ENCODE results near the gene ANKMY2. TPM values are rescaled to one million over a fixed set of nuclear protein-coding genes. Genes with fewer than 3 reads are reported as not detected.

The ANKMY2 gene
- total RNA-seq, 2 donors from 2014 or later, result 10.0 to 10.2 TPM

DNA sequence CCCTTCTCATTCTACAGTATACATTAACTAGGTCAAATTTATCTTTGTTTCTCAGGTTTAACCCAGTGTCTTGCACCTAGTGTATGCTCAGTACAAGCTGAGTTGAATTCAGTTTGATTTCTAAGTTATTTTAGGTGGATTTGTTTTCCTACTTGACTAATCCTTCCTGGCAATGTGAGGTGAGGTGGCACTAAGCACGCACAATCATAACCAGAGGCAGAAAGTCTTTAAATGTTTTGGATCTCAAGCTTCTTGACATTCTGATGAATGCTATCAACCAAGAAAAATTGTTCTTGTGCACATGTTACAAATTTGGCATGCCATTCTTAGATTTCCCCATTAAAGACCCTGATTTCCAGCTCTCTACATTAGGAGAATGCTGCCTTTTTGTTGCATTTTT, 3.6 kb upstream of the ANKMY2 start:
- Mint-ChIP-seq H3K36me3 (ENCODE audit: low read depth) (peaks cover 54% of the 10 kb centered on the region), H3K27me3 (no peaks in the 10 kb centered on the region), H3K4me3 (peak overlapping the region; percentile 85), H3K4me1 (peaks cover 39% of the 10 kb centered on the region), H3K9me3 (no peaks in the 10 kb centered on the region), H3K27ac (no peak overlapping the region)
- ATAC-seq (replicated peaks), result no peak

DNA sequence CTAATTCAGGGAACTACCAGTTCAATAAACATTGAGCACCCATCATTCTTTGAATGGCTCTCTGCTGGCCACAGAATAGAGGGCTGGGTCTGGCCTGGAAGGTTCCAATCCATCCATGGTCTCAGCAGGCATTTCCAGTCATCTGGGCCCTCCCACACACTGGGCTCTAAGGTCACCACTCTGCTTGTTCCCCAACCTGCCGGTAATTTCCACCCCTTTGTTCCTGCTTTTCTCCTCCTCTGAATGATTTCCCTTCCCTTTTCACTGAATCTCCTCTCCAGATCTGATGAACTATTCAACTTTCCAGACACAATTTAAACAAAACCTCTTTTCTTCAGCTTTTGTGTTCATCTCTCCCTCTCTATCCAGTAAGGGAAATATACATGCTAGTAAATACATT, 3.0 kb upstream of the ANKMY2 start:
- ATAC-seq (replicated peaks), result no peak
- H3K4me3 Mint-ChIP-seq, result peak overlapping the region; percentile 85
- H3K27ac Mint-ChIP-seq, result peak overlapping the region; percentile 84
- H3K4me1 Mint-ChIP-seq, result peaks cover 43% of the 10 kb centered on the region
- no peaks in the 10 kb centered on the region for H3K9me3 Mint-ChIP-seq
- peaks cover 59% of the 10 kb centered on the region for H3K36me3 Mint-ChIP-seq (ENCODE audit: low read depth)
- H3K27me3 Mint-ChIP-seq, result no peaks in the 10 kb centered on the region

GRCh38 chr7:16647435-16647960, 1.9 kb upstream of the ANKMY2 start:
- peaks cover 33% of the 10 kb centered on the region for H3K4me1 Mint-ChIP-seq
- peak overlapping the region; percentile 85 for H3K4me3 Mint-ChIP-seq
- H3K27ac Mint-ChIP-seq, result peak overlapping the region; percentile 93
- no peaks in the 10 kb centered on the region for H3K27me3 Mint-ChIP-seq
- ATAC-seq (replicated peaks), result no peak
- H3K36me3 Mint-ChIP-seq (ENCODE audit: low read depth), result peaks cover 59% of the 10 kb centered on the region
- H3K9me3 Mint-ChIP-seq, result no peaks in the 10 kb centered on the region

DNA sequence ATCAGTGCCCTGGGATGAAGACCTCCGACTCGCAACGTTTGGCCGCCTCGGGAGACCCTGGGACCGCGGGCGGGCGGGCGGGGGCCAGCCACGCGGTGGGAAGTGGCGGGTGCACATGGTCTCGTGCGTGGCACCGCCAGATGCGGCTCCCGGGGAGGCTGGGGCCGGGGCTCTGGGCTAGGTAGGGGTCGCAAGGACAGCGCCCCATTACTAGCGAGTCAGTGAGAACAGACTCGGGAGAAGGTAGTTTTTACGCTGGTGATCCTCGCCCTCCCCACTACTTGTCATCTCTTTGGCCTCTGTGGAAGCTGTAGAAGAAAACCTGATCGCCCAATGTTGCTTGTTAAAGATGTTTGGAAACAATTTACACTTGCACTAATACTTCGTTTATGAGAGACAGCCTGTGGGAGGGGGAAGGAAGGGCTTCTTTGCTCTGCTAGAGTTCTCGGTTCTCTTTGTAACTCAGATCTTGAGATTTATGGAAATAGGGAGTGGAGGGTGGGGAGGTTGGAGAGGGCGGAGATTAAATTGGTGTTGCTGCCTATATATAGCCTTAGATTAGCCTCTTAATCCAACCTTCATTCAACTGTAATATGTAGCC, 1.0 kb upstream of the ANKMY2 start:
- no peaks in the 10 kb centered on the region for H3K27me3 Mint-ChIP-seq
- H3K4me1 Mint-ChIP-seq, result peaks cover 33% of the 10 kb centered on the region
- ATAC-seq (replicated peaks), result peak; percentile 1
- peak overlapping the region; percentile 93 for H3K27ac Mint-ChIP-seq
- no peaks in the 10 kb centered on the region for H3K9me3 Mint-ChIP-seq
- peak overlapping the region; percentile 85 for H3K4me3 Mint-ChIP-seq
- peaks cover 59% of the 10 kb centered on the region for H3K36me3 Mint-ChIP-seq (ENCODE audit: low read depth)

DNA sequence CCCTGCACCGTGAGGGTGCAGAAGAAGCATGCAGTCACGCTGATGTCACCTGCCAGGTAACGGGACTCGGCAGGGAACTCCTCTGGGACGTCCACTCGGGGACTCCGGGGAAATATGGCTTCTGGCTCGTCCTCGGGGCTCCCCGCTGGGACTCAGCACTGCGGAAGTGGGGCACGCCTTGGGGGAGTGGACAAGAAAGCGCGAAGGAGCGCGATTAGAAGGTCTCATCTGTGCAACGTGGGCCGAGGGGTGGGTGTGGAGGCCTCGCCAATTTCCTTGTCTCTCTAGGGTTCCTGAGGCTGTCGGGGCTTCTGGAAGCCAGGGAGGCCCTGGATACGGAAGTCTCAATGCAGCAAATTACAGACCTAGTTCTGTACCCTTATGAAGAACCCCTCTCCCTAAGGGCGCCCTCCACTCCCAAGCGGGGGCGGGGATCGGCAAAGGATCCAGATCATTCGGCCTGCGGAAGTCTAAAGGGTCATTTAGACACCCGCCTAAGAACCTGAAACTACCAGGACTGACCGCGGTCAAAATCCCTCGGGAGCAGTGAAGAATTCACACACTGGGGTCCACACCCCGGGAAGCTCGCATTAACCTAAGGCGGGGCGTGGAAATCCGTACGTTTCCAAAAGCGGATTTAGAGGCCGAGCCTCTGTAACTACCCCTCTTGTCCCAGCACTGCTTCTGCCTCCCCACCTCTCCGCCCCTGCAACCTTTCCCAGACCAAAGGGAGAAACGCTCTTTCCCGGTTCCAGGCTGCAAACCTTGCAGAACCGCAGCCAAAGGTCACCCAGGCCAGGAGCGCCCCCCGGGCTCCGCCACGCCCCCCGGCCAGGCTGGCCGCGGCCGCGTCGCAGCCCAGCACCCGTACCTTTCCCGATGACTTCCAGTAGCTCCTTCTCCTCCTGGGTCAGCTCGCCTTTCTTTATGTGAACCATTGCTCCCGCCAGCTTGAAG, 640 bp downstream of the ANKMY2 start:
- Mint-ChIP-seq H3K27me3 (no peaks in the 10 kb centered on the region), H3K36me3 (ENCODE audit: low read depth) (peaks cover 49% of the 10 kb centered on the region), H3K9me3 (no peaks in the 10 kb centered on the region), H3K27ac (peak overlapping the region; percentile 93), H3K4me1 (peaks cover 33% of the 10 kb centered on the region), H3K4me3 (peak overlapping the region; percentile 85)
- peak; percentile 11 for ATAC-seq (replicated peaks)

GRCh38 chr7:16644157-16644556, 1.4 kb downstream of the ANKMY2 start:
- Mint-ChIP-seq H3K9me3 (no peaks in the 10 kb centered on the region), H3K4me3 (peak overlapping the region; percentile 85), H3K36me3 (ENCODE audit: low read depth) (peaks cover 43% of the 10 kb centered on the region), H3K27me3 (no peaks in the 10 kb centered on the region), H3K27ac (peak overlapping the region; percentile 93), H3K4me1 (peaks cover 31% of the 10 kb centered on the region)
- no peak for ATAC-seq (replicated peaks)

DNA sequence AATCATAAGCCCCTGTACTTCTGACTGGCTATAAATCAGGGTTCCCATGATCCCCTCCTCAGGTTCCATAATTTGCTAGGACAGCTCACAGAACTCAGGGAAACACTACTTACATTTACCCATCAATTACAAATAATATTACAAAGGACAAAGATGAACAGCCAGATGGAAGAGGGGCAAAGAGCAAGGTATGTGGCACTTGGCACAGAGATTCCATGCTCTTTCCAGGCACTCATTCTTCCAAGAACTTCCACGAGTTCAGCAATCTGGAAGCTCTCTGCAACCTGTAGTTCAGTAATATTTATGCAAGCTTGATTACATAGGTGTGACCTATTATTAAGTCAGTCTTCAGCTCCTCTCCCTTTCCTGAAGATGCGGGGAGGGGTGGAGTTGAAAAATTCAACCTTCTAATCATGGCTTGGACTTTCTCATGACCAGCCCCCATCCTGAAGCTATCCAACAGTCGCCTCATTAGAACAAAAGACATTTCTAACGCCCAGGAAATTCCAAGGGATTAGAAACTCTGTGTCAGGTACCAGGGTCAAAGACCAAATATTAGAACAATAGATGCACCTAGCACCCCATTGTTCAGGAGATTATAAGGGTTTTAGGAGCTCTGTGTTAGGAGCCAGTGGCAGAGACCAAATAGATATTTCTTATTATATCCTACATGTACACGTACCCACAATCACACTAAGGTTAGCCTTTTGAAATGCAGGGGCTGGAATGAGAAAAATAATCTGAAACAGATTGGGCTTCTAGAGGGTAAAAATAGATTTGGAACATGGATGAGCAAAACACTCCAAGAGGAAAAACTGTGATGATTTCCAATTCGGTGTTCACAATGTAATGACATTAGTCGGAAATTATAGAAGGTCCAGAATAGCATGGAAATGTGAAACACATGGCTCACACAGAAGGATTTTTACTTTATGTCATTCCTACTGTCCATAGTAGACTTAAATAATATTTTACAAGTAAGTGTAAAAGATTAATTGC, 7.0 kb downstream of the ANKMY2 start:
- H3K9me3 Mint-ChIP-seq, result no peaks in the 10 kb centered on the region
- H3K27ac Mint-ChIP-seq, result no peak overlapping the region
- H3K36me3 Mint-ChIP-seq (ENCODE audit: low read depth), result peaks cover 24% of the 10 kb centered on the region
- H3K4me1 Mint-ChIP-seq, result peaks cover 5% of the 10 kb centered on the region
- H3K4me3 Mint-ChIP-seq, result no peak overlapping the region
- H3K27me3 Mint-ChIP-seq, result no peaks in the 10 kb centered on the region
- ATAC-seq (replicated peaks), result no peak

DNA sequence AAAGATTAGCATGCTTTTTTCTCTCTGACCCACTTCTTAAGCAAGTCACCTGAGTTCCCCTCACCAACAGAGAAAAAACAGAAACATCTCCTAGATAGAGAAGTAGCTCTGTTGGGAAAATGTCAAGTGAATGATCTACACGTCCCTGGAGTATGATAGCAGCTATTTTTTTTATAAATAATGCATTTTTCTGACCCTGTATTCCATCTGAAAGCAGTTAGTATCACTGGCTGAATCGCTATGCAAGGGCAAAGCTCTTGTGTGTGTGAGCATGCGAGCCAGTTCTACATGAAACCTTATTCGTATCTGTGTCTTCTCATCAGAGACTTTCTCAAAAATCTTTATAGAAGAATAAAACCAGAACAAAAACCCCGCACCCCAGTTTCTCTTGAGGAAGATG, 8.2 kb downstream of the ANKMY2 start:
- H3K4me3 Mint-ChIP-seq, result no peak overlapping the region
- ATAC-seq (replicated peaks), result no peak
- peaks cover 26% of the 10 kb centered on the region for H3K36me3 Mint-ChIP-seq (ENCODE audit: low read depth)
- H3K9me3 Mint-ChIP-seq, result no peaks in the 10 kb centered on the region
- H3K4me1 Mint-ChIP-seq, result peaks cover 5% of the 10 kb centered on the region
- no peak overlapping the region for H3K27ac Mint-ChIP-seq
- no peaks in the 10 kb centered on the region for H3K27me3 Mint-ChIP-seq

DNA sequence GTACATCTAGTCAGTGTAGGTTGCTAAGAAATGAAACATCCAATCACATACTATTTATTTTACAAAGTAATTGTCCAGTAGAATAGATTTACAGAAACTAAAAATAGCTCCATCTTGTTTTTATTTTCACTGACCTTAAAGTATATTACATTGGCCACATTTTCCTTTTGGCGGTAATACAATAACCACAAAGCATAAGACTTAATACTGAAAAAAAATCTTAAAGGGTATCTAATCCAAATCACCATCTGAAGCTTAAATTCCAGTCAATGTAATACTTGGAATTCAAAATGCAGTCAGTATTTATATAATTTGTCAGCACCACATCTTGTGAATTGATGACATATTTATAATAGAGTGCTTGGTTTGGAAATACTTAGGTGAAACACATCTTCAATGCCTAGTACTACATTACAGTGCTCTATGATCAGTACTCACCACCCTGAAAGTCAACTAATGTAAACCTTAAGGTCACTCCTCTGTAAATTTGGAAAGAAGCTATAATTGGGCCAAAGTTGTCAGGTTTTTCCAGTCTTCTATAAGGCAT, 8.9 kb downstream of the ANKMY2 start:
- Mint-ChIP-seq H3K27me3 (no peaks in the 10 kb centered on the region), H3K9me3 (no peaks in the 10 kb centered on the region), H3K4me3 (no peak overlapping the region), H3K4me1 (peaks cover 5% of the 10 kb centered on the region), H3K36me3 (ENCODE audit: low read depth) (peaks cover 33% of the 10 kb centered on the region), H3K27ac (no peak overlapping the region)
- no peak for ATAC-seq (replicated peaks)

DNA sequence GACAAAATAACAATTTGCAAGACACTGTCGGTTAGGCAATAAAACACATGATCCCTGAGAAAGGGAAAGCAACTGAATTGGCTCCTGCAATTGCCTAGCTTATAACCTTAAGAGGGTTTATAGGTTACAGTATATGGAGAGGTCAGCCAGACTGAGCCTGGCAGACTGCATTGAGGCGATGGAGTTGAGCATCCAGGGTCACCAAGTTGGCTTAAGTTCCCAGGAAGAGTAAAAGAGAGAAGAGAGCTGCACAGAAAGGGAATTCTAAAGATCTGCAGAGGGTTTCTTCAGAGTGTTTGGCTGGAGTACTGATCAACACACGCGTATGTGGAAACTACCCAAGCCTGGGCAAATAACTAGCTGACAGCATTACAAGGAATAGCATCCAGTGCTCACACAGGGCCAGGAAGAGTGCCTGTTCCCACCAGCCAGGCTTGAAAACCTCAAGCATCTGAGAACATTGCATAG, 11.2 kb downstream of the ANKMY2 start:
- ATAC-seq (replicated peaks), result no peak
- H3K27me3 Mint-ChIP-seq, result no peaks in the 10 kb centered on the region
- peaks cover 5% of the 10 kb centered on the region for H3K4me1 Mint-ChIP-seq
- no peak overlapping the region for H3K27ac Mint-ChIP-seq
- no peaks in the 10 kb centered on the region for H3K9me3 Mint-ChIP-seq
- H3K4me3 Mint-ChIP-seq, result no peak overlapping the region
- peaks cover 33% of the 10 kb centered on the region for H3K36me3 Mint-ChIP-seq (ENCODE audit: low read depth)

DNA sequence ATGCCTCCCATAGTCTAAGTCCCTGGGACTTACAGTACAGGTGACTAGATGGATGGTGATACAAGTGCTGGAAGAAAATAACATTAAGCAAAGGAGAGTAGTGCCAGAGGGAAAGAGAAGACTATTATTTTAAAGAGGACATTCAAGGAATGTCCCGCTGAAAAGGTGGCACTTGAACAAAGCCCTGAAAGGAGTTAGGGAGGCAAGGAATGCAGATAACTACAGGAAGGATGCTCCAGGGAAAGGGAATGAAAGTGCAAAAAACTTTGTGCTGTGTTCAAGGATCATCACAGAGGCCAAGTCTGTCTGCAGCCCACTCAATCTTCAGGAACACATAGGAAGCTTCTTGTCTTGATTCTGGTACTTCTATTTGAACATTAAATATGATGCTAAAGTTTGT, 14.9 kb downstream of the ANKMY2 start:
- Mint-ChIP-seq H3K36me3 (ENCODE audit: low read depth) (peaks cover 23% of the 10 kb centered on the region), H3K4me3 (no peak overlapping the region), H3K4me1 (peaks cover 5% of the 10 kb centered on the region), H3K9me3 (no peaks in the 10 kb centered on the region), H3K27me3 (no peaks in the 10 kb centered on the region), H3K27ac (no peak overlapping the region)
- ATAC-seq (replicated peaks), result no peak

- Mint-ChIP-seq H3K36me3 (ENCODE audit: low read depth) (peaks cover 38% of the 10 kb centered on the region), H3K4me1 (no peaks in the 10 kb centered on the region), H3K27me3 (no peaks in the 10 kb centered on the region), H3K27ac (no peak overlapping the region), H3K4me3 (no peak overlapping the region), H3K9me3 (no peaks in the 10 kb centered on the region)
- no peak for ATAC-seq (replicated peaks)
Measured at GRCh38 chr7:16627236-16627635, 18.3 kb downstream of the ANKMY2 start.

DNA sequence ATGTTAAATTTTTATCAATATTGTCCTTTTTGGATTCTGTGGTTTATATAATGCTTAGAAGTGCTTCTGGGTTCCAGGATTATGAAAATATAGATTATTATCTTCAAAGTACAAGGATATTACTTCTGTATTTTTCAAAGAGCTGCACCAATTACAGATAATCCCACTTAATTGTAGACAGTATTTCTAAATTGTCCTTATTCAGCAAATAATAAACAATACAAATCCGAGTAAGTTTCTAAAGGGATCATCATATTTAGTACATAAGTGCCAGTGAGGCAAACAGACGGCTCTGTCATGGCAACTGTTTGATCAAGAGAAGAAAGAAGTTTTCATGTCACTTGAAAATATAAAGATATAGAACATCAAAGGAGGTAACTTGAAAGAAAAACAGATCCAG, 19.2 kb downstream of the ANKMY2 start:
- Mint-ChIP-seq H3K27ac (no peak overlapping the region), H3K4me1 (no peaks in the 10 kb centered on the region), H3K4me3 (no peak overlapping the region), H3K27me3 (no peaks in the 10 kb centered on the region), H3K9me3 (no peaks in the 10 kb centered on the region), H3K36me3 (ENCODE audit: low read depth) (peaks cover 37% of the 10 kb centered on the region)
- no peak for ATAC-seq (replicated peaks)
